GM19239 (cell line): ENCODE measurements around the gene TKFC.

Experiments used
- DNase-seq: peaks from one replicate; pipeline ENCODE4 v3.0.0; 2011; ENCODE audit warnings: low spot score; ENCODE audit not compliant: insufficient read length
- FAIRE-seq: peaks from 2 replicates; lab custom pipeline; 2011; peaks lifted over from hg19 to GRCh38; lab: Jason Lieb, UNC

The TKFC gene, protein sequence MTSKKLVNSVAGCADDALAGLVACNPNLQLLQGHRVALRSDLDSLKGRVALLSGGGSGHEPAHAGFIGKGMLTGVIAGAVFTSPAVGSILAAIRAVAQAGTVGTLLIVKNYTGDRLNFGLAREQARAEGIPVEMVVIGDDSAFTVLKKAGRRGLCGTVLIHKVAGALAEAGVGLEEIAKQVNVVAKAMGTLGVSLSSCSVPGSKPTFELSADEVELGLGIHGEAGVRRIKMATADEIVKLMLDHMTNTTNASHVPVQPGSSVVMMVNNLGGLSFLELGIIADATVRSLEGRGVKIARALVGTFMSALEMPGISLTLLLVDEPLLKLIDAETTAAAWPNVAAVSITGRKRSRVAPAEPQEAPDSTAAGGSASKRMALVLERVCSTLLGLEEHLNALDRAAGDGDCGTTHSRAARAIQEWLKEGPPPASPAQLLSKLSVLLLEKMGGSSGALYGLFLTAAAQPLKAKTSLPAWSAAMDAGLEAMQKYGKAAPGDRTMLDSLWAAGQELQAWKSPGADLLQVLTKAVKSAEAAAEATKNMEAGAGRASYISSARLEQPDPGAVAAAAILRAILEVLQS

DNA sequence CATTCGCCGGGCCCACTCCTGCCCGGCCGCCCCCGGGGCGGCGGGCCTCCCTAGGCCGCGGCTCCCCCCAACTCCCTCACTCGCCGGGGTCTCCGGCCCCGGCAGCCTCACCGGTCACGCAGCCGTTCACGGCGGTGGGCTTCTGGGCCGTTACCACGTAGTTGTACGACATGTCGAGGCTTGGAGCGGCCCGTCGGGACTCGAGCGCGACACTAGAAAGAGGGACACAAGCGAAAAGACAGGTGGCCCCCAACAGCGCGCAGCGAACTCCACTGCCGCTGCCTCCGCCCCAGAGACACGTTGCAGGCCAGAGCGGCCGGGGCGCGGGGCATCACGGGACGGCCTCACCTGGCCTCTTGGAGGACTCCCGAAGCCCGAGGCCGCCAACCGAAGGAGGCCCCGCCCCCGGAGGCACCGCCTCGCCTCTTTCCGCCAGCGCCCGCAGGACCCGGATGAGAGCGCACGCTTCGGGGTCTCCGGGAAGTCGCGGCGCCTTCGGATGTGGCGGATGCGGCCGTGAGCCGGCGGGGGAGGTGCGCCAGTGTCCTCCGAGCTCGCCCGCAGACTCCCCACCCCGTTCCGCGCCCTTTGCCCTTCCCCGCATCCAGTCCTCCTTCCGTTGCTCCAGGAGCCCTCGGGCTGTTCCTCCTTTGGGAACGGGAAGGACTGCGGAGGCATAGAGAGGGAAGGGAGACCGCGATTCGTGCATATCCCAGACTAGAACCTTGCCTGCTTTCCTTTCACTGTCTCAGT is at the start of gene TKFC, which contains the start of gene DDB1:
TKFC (plus strand) TSS at position 432 of the 753 bp plus-strand sequence. CDS start 1,501 bp downstream, outside the sequence.
DDB1 (minus strand) TSS at position 309 of the 753 bp plus-strand sequence; CDS start at position 172, 137 bp downstream.
- DNase-seq (peak; percentile 96), FAIRE-seq (peak; percentile 79)

GRCh38 chr11:61283613-61284012 is 49.4 kb upstream of the TKFC start:
- FAIRE-seq (no peak), DNase-seq (no peak)

GRCh38 chr11:61287338-61287977 is 45.6 kb upstream of the TKFC start:
- no peak for DNase-seq

DNA sequence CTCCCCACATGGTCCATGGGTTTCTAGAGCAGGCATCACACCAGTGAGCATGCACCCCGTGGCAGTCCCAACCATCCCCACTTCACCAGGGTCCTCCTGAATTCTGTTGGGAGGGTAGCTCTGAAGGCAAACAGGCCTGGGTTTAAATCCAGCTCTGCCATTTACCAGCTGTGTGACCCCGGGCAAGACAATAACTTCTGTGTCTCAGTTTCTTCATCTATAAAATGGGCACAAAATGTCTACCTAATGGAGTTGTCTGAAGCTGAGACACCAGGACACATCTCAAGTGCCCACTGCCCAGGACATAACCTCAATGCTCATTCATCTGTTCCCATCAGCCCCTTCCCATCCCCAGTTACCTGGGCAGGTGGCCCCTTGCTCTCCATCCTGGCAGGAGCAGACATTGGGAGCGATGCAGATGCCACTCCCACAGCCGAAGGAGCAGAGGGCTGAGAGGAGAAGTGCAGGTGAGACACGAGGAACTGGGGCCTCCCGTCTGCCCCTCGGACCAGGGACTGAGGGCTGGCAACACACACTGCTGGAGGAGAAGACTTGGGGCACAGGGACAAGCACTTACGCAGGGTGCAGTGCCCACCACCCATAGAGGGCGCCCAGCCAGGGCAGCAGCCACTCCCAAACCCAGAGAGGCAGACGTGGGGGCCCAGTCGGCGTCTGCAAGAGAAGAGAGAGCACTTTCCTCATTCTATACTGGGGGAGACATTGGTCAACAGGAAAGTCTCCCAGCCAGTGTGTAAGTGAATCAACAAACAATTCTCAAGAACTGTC is 41.9 kb upstream of the TKFC start:
- FAIRE-seq (no peak), DNase-seq (no peak)

More at GRCh38 chr11:61287338-61287977, 45.6 kb upstream of the TKFC start:
- no peak for FAIRE-seq

- no peak for FAIRE-seq
- DNase-seq: no peak
These were observed 40.7 kb upstream of the TKFC start for GRCh38 chr11:61292356-61292755.

DNA sequence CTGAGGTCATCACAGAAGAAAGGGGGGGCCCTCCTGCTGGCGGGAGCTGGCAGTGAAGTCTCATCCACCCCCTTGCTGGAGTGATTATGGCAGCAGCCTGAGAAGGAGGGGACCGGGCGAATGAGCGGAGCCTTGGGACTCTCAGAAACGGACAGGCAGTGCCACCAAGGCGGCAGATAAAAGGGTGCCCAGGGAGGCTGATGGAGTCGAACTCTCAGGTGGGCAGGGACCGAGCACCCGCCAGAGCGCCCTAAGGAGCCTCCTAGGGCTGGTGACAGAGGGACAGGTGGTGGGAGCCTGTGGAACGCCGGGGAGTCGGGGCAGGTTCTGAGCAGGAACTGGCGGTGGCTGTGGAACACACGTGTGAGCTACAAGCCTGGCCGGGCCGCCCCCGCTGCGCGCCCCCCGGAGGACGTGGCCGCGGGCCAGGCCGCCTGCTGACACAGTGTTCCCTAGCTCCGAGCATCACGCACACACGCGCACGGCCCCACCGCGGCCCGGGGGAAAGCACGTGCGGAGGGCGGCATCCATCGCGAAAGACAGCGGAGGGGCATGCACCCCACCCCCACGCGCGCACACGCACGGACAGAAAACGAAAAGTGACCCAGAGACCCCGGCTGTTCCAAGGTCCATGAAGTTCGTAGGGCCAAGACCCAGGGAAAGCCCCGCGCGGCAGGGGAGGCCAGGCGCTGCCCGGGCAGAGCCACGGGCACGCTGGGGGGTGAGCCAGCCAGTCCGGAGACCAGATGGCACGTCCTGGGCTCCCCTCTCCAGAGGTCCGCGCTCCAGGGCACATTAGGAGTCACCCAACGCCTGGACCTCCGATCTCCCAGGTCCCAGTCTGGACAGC is 38.9 kb upstream of the TKFC start:
- peak; percentile 37 for DNase-seq
- peak; percentile 8 for FAIRE-seq

DNA sequence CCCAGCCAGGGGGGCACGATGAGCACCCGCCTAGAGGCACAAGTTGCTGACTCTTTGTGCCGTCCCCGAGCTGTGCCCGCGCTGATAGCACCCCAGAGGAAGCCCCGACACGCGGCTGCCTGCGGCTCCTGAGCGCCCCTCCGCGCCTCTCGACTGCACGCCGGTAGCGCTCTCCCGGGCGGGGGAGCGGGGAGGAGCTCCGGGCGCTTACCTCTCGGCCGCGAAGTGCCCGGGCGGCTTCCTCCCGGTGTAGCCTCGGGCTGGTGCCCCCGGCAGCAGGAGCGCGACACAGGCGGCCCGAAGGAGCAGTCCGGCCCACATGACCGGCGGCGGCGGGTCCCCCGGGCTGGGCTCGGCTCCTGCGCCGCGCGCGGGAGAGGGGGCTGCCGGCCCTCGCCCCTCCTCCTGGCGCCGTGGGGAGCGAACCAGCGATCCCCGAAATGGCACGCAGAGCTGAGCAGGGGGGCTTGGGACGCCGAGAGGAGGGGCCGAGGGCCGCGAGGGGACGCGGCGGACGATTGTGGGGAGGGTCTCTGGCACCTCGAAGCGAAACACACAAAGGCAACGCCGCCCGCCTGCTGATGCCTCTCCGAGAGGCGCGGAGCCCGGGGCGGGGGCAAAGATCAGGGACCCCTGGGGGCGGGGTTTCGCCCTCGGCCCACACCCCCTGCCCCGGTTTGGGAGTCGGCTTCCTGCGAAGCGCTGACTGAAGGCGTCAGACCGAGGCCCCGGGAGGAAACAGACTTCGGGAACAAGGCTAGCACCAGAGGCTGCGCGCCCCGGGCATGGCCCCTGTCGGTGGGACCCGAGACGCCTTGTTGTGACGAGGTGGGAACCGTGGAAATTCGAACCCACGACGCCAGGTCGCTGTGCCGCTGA is 38.1 kb upstream of the TKFC start, which contains the start of gene VWCE:
VWCE (minus strand) TSS at position 600 of the 879 bp plus-strand sequence; CDS start at position 321, 279 bp downstream.
- FAIRE-seq: peak; percentile 63
- peak; percentile 89 for DNase-seq

- no peak for DNase-seq
- FAIRE-seq: no peak
These were observed 37.5 kb upstream of the TKFC start for GRCh38 chr11:61295596-61295926.

- no peak for FAIRE-seq
- DNase-seq: no peak
These were observed 35.7 kb upstream of the TKFC start for GRCh38 chr11:61297341-61297740.

DNA sequence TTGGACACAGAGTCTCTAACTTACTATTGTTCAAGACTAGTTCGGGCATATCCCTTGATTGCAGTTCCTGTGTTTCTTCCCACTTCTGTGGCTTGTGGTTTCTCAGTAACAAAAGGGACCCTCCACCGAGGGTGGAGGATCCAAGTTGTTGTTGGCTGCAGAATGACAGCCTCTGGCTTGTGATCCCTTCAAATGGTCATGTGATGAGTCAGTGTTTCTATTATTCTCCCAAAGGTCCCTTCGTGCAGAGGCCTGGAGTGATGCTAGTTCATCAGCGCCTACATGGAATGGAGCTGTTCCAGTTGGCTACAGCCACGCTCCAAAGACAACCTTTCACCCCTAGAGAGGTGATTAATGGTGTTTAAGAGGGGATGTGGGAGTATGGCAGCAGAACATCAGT is 35.3 kb upstream of the TKFC start:
- FAIRE-seq: no peak
- DNase-seq: no peak

GRCh38 chr11:61298663-61299244 is 34.3 kb upstream of the TKFC start:
- DNase-seq (no peak), FAIRE-seq (peak; percentile 23)

- FAIRE-seq: no peak
- DNase-seq: no peak
These were observed 30.5 kb upstream of the TKFC start for GRCh38 chr11:61302550-61302949.

DNA sequence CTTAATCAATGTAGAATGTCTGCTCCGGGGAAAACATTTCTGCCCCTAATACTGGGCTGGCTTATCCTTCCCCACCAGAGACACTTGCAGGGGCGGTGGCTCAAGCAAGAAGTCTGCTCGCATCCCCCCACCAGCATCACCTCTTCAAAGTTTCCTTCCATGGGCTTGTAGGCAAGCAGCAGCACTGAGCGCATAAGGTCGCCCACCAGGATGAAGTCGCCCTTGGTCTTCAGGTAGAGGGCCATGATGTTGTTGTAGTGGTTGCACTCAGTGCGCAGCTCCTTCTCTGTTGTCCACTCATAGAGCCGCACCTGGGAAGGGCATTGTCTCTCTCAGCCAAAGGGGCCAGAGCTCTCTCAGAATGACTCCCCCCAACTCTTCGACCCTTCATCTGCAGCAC is 29.3 kb upstream of the TKFC start:
- DNase-seq: no peak
- FAIRE-seq: no peak

DNA sequence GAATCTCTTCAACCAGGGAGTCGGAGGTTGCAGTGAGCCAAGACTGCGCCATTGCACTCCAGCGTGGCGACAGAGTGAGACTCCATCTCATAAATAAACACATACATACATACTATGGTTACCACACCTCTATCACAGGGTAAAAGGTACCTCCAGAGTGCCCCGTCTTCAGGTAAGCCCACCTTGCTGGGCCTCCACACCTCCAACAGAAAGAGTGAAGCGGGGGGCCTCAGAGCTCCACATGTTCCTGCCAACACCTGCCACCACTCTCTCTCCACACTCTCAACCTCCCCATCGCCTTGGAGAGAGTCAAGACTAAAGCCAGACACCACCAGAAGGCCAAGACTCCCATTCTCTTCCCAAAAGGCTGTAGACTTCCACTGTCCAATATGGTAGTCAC is 27.6 kb upstream of the TKFC start:
- FAIRE-seq (no peak), DNase-seq (no peak)

DNA sequence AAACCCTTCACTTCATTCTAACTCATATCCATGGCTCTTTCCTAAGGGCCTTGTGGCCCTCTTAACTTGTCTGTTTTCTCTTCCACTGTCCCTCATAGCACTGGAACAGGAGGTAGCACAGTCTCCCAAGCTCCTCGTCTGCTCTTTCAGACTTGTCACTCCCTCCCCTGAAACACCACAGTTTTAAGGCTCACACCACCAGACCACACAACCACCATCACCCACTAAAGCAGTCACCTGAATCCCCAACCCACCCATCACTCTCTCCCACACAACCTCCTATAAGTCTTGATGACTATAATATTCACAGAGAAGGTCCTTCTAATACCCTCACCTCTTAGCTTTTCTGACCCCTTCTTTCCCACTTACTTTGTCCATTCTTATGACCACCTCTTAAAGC is 26.8 kb upstream of the TKFC start:
- DNase-seq (no peak), FAIRE-seq (no peak)

DNA sequence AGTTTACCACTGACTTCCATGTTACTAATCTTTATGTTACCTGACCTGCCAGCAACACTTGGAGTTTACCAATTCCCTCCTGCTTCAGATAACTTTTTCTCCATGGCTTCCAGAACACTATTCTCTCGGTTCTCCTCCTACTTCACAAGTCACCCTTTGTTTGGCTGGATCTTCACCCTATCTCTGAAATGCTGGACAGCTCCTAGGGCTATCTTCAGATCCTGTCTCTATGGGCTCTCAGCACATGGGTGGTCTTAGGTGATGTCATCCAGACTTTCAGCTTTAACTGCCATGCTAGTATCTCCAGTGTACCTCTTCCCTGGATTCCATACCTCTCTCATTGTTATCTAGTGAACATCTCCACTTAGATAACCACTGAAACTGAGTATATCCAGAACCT is 25.7 kb upstream of the TKFC start:
- FAIRE-seq (no peak), DNase-seq (no peak)

DNA sequence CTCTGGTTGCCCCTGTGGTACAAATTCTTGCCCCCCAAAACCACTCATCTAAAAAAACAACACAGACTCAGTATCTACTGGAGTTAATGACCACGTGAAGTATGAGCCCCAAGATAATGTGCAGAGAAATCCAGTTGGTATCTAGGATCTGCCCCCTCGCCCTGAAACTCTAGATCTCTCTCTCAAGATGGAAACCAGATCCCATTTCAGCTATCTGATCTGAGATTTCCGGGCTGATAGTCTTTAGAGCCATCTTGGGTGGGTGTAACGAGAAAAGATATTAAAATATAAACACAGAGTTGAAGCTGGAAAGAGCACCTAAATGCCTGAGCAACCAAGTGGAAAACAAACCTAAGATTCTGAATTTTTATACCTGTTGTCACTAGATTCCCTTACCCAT is 23.9 kb upstream of the TKFC start:
- no peak for FAIRE-seq

DNA sequence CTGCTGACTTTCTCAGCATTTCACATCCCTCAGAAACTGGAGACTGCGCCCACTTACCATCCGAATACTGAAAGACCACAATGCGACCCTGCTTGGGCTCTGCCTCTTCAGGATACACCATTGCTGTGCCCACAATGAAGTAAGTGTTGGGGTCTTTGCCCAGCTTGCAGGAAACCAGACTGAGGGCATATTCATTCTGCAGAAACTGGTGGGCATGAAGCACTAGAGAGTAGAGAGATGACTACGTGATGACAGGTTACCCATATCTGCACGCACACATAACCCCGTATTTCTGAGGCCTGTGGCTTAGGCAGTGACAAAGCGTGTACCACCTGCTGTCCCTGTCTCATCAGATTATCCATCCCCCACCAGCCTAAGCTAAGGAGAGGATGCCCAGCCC is 23.3 kb upstream of the TKFC start:
- DNase-seq (no peak), FAIRE-seq (no peak)

More for the DNA sequence above, 23.9 kb upstream of the TKFC start:
- DNase-seq: no peak
